Stomach (tissue), 4 donors: ENCODE results near the gene BEND4.

Experiments used
- POLR2A ChIP-seq, 4 donors: fragments of 450-650 bp; IDR thresholded peaks; one replicate each; pipeline ENCODE4 v1.6.1; 2016; ENCODE audit warnings: antibody characterized with exemption in 4 of 4, control low read depth in 2 of 4, mild to moderate bottlenecking in 1 of 4, moderate library complexity in 1 of 4
- POLR2AphosphoS5 ChIP-seq, 3 donors: sonication (generic); formaldehyde crosslinking; IDR thresholded peaks; one replicate each; pipeline ENCODE4 v1.6.1; 2016; ENCODE audit warnings: antibody characterized with exemption in 3 of 3
- TF ChIP-seq, protein P1 (sequence below), 7 experiments: fragments of 450-650 bp in 4 of 7; fragments of 200-600 bp in 3 of 7; sonication (generic) in 3 of 7; IDR thresholded peaks; one replicate each; pipeline ENCODE4 v1.5.1; 2016 to 2019; ENCODE audit warnings: antibody characterized with exemption in 7 of 7, control low read depth in 2 of 7, mild to moderate bottlenecking in 1 of 7

GRCh38 chr4:42101446-42101975, 50.9 kb downstream of the BEND4 start:
- TF ChIP-seq, protein P1, sequence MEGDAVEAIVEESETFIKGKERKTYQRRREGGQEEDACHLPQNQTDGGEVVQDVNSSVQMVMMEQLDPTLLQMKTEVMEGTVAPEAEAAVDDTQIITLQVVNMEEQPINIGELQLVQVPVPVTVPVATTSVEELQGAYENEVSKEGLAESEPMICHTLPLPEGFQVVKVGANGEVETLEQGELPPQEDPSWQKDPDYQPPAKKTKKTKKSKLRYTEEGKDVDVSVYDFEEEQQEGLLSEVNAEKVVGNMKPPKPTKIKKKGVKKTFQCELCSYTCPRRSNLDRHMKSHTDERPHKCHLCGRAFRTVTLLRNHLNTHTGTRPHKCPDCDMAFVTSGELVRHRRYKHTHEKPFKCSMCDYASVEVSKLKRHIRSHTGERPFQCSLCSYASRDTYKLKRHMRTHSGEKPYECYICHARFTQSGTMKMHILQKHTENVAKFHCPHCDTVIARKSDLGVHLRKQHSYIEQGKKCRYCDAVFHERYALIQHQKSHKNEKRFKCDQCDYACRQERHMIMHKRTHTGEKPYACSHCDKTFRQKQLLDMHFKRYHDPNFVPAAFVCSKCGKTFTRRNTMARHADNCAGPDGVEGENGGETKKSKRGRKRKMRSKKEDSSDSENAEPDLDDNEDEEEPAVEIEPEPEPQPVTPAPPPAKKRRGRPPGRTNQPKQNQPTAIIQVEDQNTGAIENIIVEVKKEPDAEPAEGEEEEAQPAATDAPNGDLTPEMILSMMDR (IDR thresholded peaks at IDR 0.05), result no peak
- no peak for TF ChIP-seq POLR2A (IDR thresholded peaks at IDR 0.05)
- TF ChIP-seq POLR2AphosphoS5 (IDR thresholded peaks at IDR 0.05), result no peak
